GM18505 (cell line): ENCODE results near the gene TTC31.
"Not testable (repeated sequence)": the region's sequence is repeated elsewhere in the genome, so short reads cannot be mapped to it uniquely, and the experiment has no call there.

Source experiments
- ATAC-seq: cut with Tn5 transposase; IDR thresholded peaks from one replicate; pipeline ENCODE4 v1.9.1; 2021; ENCODE audit not compliant: unreplicated experiment
- POLR2A ChIP-seq: IDR thresholded peaks from 4 replicates; pipeline ENCODE4 v1.6.1; 2011; ENCODE audit warnings: borderline replicate concordance; ENCODE audit not compliant: insufficient read depth, insufficient read length; ENCODE audit errors: extremely low read depth

The TTC31 gene

GRCh38 chr2:74461187-74462053 lies 21.5 kb upstream of the TTC31 start:
- no peak for ATAC-seq
- no peak for TF ChIP-seq POLR2A

GRCh38 chr2:74462054-74462785 lies 20.7 kb upstream of the TTC31 start:
- no peak for ATAC-seq
- TF ChIP-seq POLR2A, result no peak

- no peak for TF ChIP-seq POLR2A
- ATAC-seq, result no peak
Observed at GRCh38 chr2:74462786-74463105, 20.1 kb upstream of the TTC31 start.

GRCh38 chr2:74464406-74464805 lies 18.5 kb upstream of the TTC31 start:
- ATAC-seq, result no peak
- TF ChIP-seq POLR2A, result no peak

- not testable (repeated sequence) for ATAC-seq
- peak; percentile 18 for TF ChIP-seq POLR2A
Observed at GRCh38 chr2:74470742-74471141, 12.1 kb upstream of the TTC31 start.

GRCh38 chr2:74471332-74472065 lies 11.4 kb upstream of the TTC31 start:
- no peak for TF ChIP-seq POLR2A
- ATAC-seq, result no peak

GRCh38 chr2:74472086-74472944 lies 10.6 kb upstream of the TTC31 start, which contains the start of gene MRPL53:
MRPL53 (minus strand) TSS chr2:74472680; CDS start chr2:74472660, 20 bp downstream.
- TF ChIP-seq POLR2A, result peak; percentile 94
- ATAC-seq, result peak; percentile 84

GRCh38 chr2:74472945-74473258 lies 10.0 kb upstream of the TTC31 start:
- no peak for ATAC-seq
- no peak for TF ChIP-seq POLR2A

- no peak for TF ChIP-seq POLR2A
- no peak for ATAC-seq
Observed at GRCh38 chr2:74474481-74474880, 8.4 kb upstream of the TTC31 start.

- ATAC-seq, result no peak
- no peak for TF ChIP-seq POLR2A
Observed at GRCh38 chr2:74474899-74475298, 8.0 kb upstream of the TTC31 start.

- TF ChIP-seq POLR2A, result no peak
- no peak for ATAC-seq
Observed at GRCh38 chr2:74481431-74481830, 1.4 kb upstream of the TTC31 start.

GRCh38 chr2:74481961-74482800 lies 700 bp upstream of the TTC31 start:
- ATAC-seq, result peak; percentile 36
- no peak for TF ChIP-seq POLR2A

- ATAC-seq, result not testable (repeated sequence)
Observed at GRCh38 chr2:74483675-74484164, 839 bp downstream of the TTC31 start.
